Left ventricle myocardium superior (tissue), 1 donor: Measurements from ENCODE around the gene CCDC192. TPM values are rescaled to one million over a fixed set of nuclear protein-coding genes. Genes with fewer than 3 reads are reported as not detected.
A peak's percentile ranks its signal among the peaks of the same experiment; 100 is the strongest.
"Not testable (repeated sequence)": the region's sequence is repeated elsewhere in the genome, so short reads cannot be mapped to it uniquely, and the experiment has no call there.

Experiments used
- ATAC-seq: fragments of 200-7000 bp; cut with Tn5 transposase; one replicate; pipeline ENCODE4 v1.9.1; 2020; ENCODE audit warnings: mild to moderate bottlenecking, moderate library complexity
- DNase-seq: peaks from one replicate; pipeline ENCODE4 v3.0.0-alpha.2; 2020
- intact Hi-C: fragments of 100-400 bp; cut with micrococcal nuclease; formaldehyde crosslinking; loops from one replicate; pipeline ENCODE4 v1.11.0; 2022
- long read RNA-seq: library from polyadenylated mRNA; unstranded; transcript quantifications from one replicate; pipeline ENCODE4 v2.0.0, GENCODE V29; 2021
- total RNA-seq: library from RNA; stranded (reverse); fragmentation: NEBNext Ultra II Directional; extraction: Animal tissue kit (Norgen Biotek cat#: 25700); gene quantifications from one replicate; pipeline ENCODE4 v1.2.1, GENCODE V29; 2021
- donor health status: DM: no; HTN: yes; CAD: no; lungs with severe emphysema.

The CCDC192 gene
- total RNA-seq = not detected
- long read RNA-seq = 0 reads

GRCh38 chr5:127702926-127703561 lies at the start of gene CCDC192:
CCDC192 (plus strand) TSS chr5:127703391; CDS start chr5:127703446, 55 bp downstream.
- intact Hi-C loops = no loop called here
- peak; percentile 39 for ATAC-seq
- DNase-seq = no peak

GRCh38 chr5:127656825-127657224 lies 46.4 kb upstream of the CCDC192 start:
- ATAC-seq (no peak), DNase-seq (no peak)
- intact Hi-C loops = no loop called here

- peak; percentile 91 for ATAC-seq
- intact Hi-C loops = no loop called here
- DNase-seq = peak; percentile 34
Measured at GRCh38 chr5:127660047-127660733, 43.0 kb upstream of the CCDC192 start.

GRCh38 chr5:127664093-127664492 lies 39.1 kb upstream of the CCDC192 start:
- DNase-seq (no peak), ATAC-seq (peak; percentile 68)
- intact Hi-C loops = no loop called here

- no peak for ATAC-seq
- intact Hi-C loops = no loop called here
- no peak for DNase-seq
Measured at GRCh38 chr5:127665641-127666040, 37.5 kb upstream of the CCDC192 start.

- DNase-seq (no peak), ATAC-seq (no peak)
- intact Hi-C loops = no loop called here
Measured at GRCh38 chr5:127666043-127666716, 37.0 kb upstream of the CCDC192 start.

- DNase-seq = no peak
- no peak for ATAC-seq
- intact Hi-C loops = no loop called here
Measured at GRCh38 chr5:127667926-127668325, 35.3 kb upstream of the CCDC192 start.

GRCh38 chr5:127671218-127671617 lies 32.0 kb upstream of the CCDC192 start:
- DNase-seq (no peak), ATAC-seq (no peak)
- intact Hi-C loops = no loop called here

GRCh38 chr5:127673117-127673800 lies 29.9 kb upstream of the CCDC192 start:
- ATAC-seq (no peak), DNase-seq (no peak)
- intact Hi-C loops = no loop called here

GRCh38 chr5:127676951-127677350 lies 26.2 kb upstream of the CCDC192 start:
- intact Hi-C loops, ATAC-seq, DNase-seq: not testable (repeated sequence)

- DNase-seq, intact Hi-C loops, ATAC-seq: not testable (repeated sequence)
Measured at GRCh38 chr5:127679691-127680330, 23.4 kb upstream of the CCDC192 start.

- no peak for ATAC-seq
- intact Hi-C loops = no loop called here
- DNase-seq = no peak
Measured at GRCh38 chr5:127680595-127680994, 22.6 kb upstream of the CCDC192 start.

- intact Hi-C loops = no loop called here
- ATAC-seq (no peak), DNase-seq (no peak)
Measured at GRCh38 chr5:127683008-127683407, 20.2 kb upstream of the CCDC192 start.

GRCh38 chr5:127684726-127685467 lies 18.3 kb upstream of the CCDC192 start:
- intact Hi-C loops = no loop called here
- ATAC-seq = no peak
- DNase-seq = no peak

- intact Hi-C loops = no loop called here
- DNase-seq = no peak
- no peak for ATAC-seq
Measured at GRCh38 chr5:127685662-127686061, 17.5 kb upstream of the CCDC192 start.

GRCh38 chr5:127686424-127686823 lies 16.8 kb upstream of the CCDC192 start:
- peak; percentile 45 for ATAC-seq
- no peak for DNase-seq
- intact Hi-C loops = no loop called here

- intact Hi-C loops = no loop called here
- DNase-seq (no peak), ATAC-seq (no peak)
Measured at GRCh38 chr5:127694518-127695171, 8.5 kb upstream of the CCDC192 start.

GRCh38 chr5:127695346-127695745 lies 7.8 kb upstream of the CCDC192 start:
- ATAC-seq (no peak), DNase-seq (no peak)
- intact Hi-C loops = no loop called here
